ENCODE measurements around the gene GHRL. TPM values are rescaled to one million over a fixed set of nuclear protein-coding genes. Genes with fewer than 3 reads are reported as not detected.

Gene GHRL
- total RNA-seq, 3 donors from 2014 or later, result 0.51 to 0.63 (median 0.55) TPM

DNA sequence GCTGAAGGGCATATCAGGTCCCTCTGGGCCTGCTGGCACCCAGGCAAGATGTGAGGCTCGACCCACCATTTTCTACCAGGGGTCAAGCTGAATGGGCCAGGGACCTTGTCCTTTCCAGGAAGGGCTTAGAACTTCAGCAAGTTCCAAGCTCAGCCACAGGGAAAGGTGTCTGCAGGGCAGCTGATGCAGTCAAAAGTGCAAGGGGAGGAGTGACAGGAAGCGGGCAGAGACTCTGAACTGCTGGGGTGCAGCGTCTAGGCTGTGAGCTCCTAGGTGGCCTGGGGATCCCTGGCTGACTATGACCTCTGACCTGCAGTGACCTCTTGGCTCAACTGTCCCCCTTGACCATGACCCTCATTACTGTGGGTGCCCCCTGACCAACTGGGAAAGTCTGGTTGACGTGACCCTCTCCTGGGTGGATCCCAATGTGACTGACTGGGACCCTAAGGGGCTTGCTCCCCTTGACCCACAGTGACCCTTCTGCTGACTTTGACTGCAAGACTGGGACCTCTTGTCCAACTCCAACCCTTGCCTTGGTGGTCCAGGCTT, 42.5 kb upstream of the GHRL start:
- Histone ChIP-seq H3K4me3 (no peak overlapping the region), H3K4me1 (ENCODE audit: low read depth) (no peaks in the 10 kb centered on the region), H3K36me3 (ENCODE audit: low read depth) (no peaks in the 10 kb centered on the region), H3K9me3 (no peaks in the 10 kb centered on the region)
- TF ChIP-seq, protein P1, sequence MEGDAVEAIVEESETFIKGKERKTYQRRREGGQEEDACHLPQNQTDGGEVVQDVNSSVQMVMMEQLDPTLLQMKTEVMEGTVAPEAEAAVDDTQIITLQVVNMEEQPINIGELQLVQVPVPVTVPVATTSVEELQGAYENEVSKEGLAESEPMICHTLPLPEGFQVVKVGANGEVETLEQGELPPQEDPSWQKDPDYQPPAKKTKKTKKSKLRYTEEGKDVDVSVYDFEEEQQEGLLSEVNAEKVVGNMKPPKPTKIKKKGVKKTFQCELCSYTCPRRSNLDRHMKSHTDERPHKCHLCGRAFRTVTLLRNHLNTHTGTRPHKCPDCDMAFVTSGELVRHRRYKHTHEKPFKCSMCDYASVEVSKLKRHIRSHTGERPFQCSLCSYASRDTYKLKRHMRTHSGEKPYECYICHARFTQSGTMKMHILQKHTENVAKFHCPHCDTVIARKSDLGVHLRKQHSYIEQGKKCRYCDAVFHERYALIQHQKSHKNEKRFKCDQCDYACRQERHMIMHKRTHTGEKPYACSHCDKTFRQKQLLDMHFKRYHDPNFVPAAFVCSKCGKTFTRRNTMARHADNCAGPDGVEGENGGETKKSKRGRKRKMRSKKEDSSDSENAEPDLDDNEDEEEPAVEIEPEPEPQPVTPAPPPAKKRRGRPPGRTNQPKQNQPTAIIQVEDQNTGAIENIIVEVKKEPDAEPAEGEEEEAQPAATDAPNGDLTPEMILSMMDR (IDR thresholded peaks at IDR 0.05), result no peak
- no peak for DNase-seq
- no peak for ATAC-seq
- intact Hi-C loops (cut with DNase I, micrococcal nuclease), result no loop called here

DNA sequence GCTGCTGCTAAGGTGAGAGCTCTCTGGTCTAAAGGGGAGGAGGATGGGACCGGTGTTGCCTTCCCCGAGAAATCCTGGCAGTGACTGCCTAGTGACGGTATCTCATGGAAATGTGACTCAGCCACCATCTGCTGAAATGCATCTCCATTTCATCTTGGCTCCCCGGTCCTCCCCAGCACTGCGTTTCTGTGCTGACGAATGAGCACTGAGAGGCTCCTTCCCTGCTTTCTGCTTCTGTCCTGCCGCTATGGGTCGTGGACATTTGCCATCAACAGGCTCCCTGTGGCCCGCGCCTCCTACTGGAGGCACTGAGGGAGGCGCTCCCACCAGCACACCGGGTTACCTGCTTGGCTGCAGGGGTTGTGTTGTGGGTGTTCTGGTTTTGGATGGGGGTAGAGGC, 41.7 kb upstream of the GHRL start:
- intact Hi-C loops (cut with DNase I, micrococcal nuclease), result no loop called here
- TF ChIP-seq, protein P1 (IDR thresholded peaks at IDR 0.05), result no peak

DNA sequence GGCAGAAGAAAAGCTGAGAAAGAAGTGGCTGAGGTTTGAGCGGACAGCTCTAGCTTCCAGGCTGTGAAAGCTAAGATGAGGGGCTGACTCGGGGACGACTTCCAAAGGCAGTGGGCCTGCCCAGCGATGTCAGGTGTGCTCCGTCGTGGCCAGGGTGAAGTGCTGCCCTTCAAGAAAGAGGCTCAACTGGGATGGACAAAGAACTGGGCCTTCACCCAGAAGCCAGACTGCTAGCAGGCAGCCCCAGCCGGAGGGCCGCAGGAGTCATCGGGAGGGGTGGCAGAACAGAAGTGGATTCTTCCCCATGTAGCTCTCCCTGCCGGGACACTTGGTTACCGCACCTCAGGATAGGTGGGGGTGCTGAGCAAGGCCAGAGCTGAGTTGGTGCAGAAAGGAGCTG, 41.3 kb upstream of the GHRL start:
- intact Hi-C loops (cut with DNase I, micrococcal nuclease), result no loop called here
- TF ChIP-seq, protein P1 (IDR thresholded peaks at IDR 0.05), result no peak
- Histone ChIP-seq H3K4me1 (ENCODE audit: low read depth) (no peaks in the 10 kb centered on the region), H3K9me3 (no peaks in the 10 kb centered on the region), H3K4me3 (no peak overlapping the region), H3K36me3 (ENCODE audit: low read depth) (no peaks in the 10 kb centered on the region)
- DNase-seq, result no peak
- ATAC-seq, result no peak

More for the DNA sequence above, 41.7 kb upstream of the GHRL start:
- Histone ChIP-seq H3K4me3 (no peak overlapping the region), H3K36me3 (ENCODE audit: low read depth) (no peaks in the 10 kb centered on the region), H3K4me1 (ENCODE audit: low read depth) (no peaks in the 10 kb centered on the region), H3K9me3 (no peaks in the 10 kb centered on the region)
- no peak for DNase-seq
- no peak for ATAC-seq

DNA sequence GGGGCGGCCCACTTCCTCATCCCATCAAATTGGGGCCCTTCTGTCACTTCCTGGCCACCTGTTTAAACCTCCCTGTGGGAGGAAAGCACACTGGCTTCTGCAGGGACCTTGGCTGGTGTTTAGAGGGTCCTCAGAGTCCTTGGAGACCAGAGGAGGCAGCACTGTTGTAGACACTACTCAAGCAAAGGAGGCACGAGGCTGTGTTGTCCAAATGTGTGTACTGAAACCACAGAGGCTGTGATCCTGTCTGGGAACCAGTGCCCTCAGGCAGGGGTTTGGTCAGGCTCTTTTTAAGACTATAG, 40.6 kb upstream of the GHRL start:
- no peak for DNase-seq
- ATAC-seq, result no peak
- Histone ChIP-seq H3K36me3 (ENCODE audit: low read depth) (no peaks in the 10 kb centered on the region), H3K9me3 (no peaks in the 10 kb centered on the region), H3K4me3 (no peak overlapping the region), H3K4me1 (ENCODE audit: low read depth) (no peaks in the 10 kb centered on the region)
- TF ChIP-seq, protein P1 (IDR thresholded peaks at IDR 0.05), result no peak
- intact Hi-C loops (cut with DNase I, micrococcal nuclease), result no loop called here

DNA sequence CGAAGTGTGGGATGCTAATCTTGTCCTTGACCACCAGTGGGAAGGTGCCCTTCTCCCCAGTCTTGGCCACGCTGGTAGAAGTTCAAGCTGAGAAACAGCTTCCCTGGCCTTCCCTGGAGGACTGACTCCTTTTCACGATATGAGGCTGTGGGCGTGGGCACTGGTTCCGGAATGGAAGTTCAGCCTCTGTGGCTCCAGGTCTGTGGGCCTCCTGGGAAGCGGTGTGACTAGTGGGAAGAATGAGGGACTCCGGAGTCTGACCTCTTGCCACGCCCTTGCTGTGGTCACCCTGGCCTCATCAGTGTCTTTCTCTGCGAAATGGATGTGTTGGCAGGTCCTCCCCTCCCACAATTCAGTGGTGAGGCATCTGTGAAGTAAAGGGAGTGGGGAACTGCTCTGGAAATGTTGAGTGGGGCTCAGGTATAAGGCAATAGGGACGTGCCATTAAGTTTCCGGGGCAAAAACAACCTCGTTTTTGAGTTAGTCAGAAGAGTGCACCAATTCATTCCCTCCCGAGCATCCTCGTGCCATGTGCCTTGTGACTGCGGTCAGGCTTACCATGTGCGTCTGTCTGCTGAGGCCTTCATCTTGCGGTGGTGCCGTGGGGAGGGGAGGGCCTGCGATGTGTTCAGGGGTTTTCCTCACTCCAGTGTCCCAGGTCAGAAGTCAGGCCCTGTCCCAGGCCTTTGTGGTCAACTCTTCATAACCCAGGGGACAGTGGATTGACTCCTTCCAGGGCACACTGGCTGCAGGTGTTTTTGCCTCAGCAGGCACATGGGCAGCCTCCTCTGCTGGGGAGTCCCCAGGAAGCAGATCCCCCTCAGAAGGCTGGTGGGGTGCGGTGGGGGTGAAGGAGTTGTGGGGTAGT, 40.0 kb upstream of the GHRL start:
- Histone ChIP-seq H3K36me3 (ENCODE audit: low read depth) (no peaks in the 10 kb centered on the region), H3K9me3 (no peaks in the 10 kb centered on the region), H3K4me3 (no peak overlapping the region), H3K4me1 (ENCODE audit: low read depth) (no peaks in the 10 kb centered on the region)
- intact Hi-C loops (cut with DNase I, micrococcal nuclease), result no loop called here
- TF ChIP-seq, protein P1 (IDR thresholded peaks at IDR 0.05), result no peak
- no peak for DNase-seq
- ATAC-seq, result no peak
